ENCODE results near the gene SLC16A1.
"Not testable (repeated sequence)": the region's sequence is repeated elsewhere in the genome, so short reads cannot be mapped to it uniquely, and the experiment has no call there.

The SLC16A1 gene

DNA sequence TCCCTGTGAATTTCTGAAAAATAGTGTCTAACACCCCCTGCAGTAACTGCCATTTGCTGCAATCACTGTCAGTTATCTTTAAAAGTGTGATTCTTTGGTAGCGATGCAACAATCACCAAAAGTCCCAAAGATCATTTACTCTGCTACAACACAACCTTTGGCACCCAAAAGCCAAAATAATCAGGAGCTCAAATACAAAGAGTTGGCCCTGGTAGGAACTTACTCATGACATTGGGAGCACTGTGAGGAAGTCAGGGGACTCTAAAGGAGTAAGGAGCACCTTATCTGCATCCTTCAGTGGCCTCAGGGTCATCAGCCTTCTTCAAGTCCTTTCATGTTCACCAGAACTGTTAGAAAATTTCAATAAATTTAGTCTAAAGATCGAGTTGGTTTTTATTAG lies 54.6 kb downstream of the SLC16A1 start:
- no peak for TF ChIP-seq CTCF (IDR thresholded peaks at IDR 0.05; ENCODE audit: low read depth, low read length, missing control alignments)
- DNase-seq (ENCODE audit: low read depth), result no peak
- no peak overlapping the region for H3K4me3 ChIP-seq (ENCODE audit: low read depth, low read length)

GRCh38 chr1:112896783-112897182 lies 59.2 kb downstream of the SLC16A1 start:
- no peak for DNase-seq (ENCODE audit: low read depth)
- TF ChIP-seq CTCF (IDR thresholded peaks at IDR 0.05; ENCODE audit: low read depth, low read length, missing control alignments), result no peak
- no peak overlapping the region for H3K4me3 ChIP-seq (ENCODE audit: low read depth, low read length)

- TF ChIP-seq CTCF (IDR thresholded peaks at IDR 0.05; ENCODE audit: low read depth, low read length, missing control alignments), result no peak
- no peak for DNase-seq (ENCODE audit: low read depth)
- no peak overlapping the region for H3K4me3 ChIP-seq (ENCODE audit: low read depth, low read length)
Measured at GRCh38 chr1:112894561-112895011, 61.4 kb downstream of the SLC16A1 start.

DNA sequence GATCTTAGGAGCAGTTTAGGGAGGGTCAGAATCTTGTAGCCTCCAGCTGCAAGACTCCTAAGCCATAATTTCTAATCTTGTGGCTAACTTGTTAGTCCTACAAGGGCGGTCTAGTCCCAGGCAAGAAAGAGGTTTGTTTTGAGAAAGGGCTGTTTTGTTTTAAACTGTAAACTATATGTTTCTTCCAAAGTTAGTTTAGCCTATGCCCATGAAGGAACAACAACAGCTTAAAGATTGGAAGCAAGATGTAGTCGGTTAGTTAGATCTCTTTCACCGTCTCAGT lies 62.0 kb downstream of the SLC16A1 start:
- DNase-seq (ENCODE audit: low read depth), result no peak
- TF ChIP-seq CTCF (IDR thresholded peaks at IDR 0.05; ENCODE audit: low read depth, low read length, missing control alignments), result no peak
- no peak overlapping the region for H3K4me3 ChIP-seq (ENCODE audit: low read depth, low read length)

DNA sequence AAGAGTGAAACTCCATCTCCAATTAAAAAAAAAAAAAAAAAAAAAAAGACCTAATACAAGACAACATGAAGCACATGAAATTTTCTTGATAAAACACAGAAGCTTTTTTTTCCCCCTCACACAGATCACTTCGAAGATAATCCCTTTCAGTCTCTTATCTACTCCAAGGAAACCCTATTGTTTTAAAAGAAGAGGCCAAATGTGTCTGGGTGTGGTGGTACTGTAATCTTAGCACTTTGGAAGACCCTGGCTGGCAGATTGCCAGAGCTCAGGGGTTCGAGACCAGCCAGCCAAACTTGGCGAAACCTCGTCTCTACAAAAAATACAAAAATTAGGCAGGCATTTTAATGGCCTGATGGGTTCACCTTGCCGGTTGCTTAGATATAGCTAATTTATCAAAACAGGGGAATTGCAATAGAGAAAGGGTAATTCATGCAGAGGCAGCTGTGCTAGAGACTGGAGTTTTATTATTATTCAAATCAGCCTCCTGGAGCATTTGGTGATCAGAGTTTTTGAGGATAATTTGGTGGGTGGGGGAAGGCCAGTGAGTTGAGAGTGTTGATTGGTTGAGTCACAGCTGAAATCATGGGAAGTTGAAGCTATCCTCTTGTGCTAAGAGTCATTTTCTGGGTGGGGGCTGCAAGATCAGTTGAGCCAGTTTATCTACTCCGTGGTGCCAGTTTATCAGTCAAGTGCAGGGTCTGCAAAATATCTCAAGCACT lies 62.5 kb downstream of the SLC16A1 start:
- no peak overlapping the region for H3K4me3 ChIP-seq (ENCODE audit: low read depth, low read length)
- no peak for TF ChIP-seq CTCF (IDR thresholded peaks at IDR 0.05; ENCODE audit: low read depth, low read length, missing control alignments)
- DNase-seq (ENCODE audit: low read depth), result no peak

DNA sequence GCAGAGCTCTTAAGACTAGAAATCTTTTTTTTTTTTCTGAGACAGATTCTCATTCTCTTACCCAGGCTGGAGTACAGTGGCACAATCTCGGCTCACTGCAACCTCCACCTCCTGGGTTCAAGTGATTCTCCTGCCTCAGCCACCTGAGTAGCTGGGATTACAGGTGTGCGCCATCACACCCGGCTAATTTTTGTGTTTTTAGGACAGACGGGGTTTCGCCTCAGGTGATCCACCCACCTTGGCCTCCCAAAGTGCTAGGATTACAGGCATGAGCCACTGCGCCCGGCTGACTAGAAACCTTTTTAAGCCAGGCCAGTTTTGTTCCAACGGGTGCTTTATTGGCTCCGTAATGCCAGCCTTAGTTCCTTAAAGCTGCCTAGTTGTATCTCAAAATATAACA lies 66.1 kb downstream of the SLC16A1 start:
- DNase-seq (ENCODE audit: low read depth); H3K4me3 ChIP-seq (ENCODE audit: low read depth, low read length): not testable (repeated sequence)

- DNase-seq (ENCODE audit: low read depth), result no peak
- no peak for TF ChIP-seq CTCF (IDR thresholded peaks at IDR 0.05; ENCODE audit: low read depth, low read length, missing control alignments)
- H3K4me3 ChIP-seq (ENCODE audit: low read depth, low read length), result no peak overlapping the region
Measured at GRCh38 chr1:112889052-112889768, 66.8 kb downstream of the SLC16A1 start.
